Stimulated activated CD8-positive, alpha-beta memory T cell treated with anti-CD3 and anti-CD28 coated beads, Interleukin-15, amount 100 ng/mL, for 24 hours (primary cell): Measurements from ENCODE around the gene HELZ2.

Source experiments
- DNase-seq: peaks from one replicate; pipeline ENCODE4 v3.0.0-alpha.2; 2020; ENCODE audit warnings: low read depth

The HELZ2 gene

GRCh38 chr20:63537525-63538203 is 36.4 kb downstream of the HELZ2 start:
- peak; percentile 87 for DNase-seq

GRCh38 chr20:63536997-63537524 is 37.0 kb downstream of the HELZ2 start, which contains the start of gene PTK6:
Gene PTK6, minus strand, starts transcription at chr20:63537376. Its CDS starts 62 bp downstream, at chr20:63537314.
- no peak for DNase-seq

DNA sequence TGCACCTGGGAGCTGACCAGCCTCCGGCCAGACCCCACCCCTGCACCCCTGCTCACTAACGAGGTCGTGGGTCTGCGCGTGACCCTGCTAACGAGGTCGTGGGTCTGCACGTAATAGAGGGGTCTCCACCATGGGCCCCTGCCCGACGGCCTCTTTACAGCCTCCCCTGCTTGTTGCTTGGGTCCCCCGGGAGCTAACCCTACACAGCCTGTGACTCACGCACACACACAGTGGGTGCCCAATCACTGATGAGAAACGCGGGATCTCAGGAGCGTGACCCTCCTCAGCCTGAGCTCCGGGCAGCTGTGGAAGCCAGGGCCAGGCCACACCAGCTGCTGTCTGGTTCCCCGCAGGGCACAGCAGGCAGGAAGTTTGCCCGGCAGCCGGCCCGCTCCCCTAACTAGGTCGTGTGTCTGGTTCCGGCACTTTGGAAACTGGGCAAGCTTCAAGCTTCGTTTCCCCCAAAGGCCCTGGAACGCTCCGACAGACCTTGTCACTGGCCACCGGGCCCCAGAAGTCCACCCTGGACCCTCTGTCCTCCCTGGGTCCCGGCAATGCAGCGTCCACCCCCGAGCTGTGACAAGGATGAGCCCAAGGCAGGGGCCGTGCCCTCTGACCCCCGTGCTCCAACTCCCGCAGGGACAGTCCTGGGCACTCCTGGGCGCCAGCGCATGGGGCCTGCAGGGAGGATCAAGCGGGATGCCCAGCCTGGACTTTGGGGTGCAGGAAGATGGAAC is 37.6 kb downstream of the HELZ2 start:
- no peak for DNase-seq

DNA sequence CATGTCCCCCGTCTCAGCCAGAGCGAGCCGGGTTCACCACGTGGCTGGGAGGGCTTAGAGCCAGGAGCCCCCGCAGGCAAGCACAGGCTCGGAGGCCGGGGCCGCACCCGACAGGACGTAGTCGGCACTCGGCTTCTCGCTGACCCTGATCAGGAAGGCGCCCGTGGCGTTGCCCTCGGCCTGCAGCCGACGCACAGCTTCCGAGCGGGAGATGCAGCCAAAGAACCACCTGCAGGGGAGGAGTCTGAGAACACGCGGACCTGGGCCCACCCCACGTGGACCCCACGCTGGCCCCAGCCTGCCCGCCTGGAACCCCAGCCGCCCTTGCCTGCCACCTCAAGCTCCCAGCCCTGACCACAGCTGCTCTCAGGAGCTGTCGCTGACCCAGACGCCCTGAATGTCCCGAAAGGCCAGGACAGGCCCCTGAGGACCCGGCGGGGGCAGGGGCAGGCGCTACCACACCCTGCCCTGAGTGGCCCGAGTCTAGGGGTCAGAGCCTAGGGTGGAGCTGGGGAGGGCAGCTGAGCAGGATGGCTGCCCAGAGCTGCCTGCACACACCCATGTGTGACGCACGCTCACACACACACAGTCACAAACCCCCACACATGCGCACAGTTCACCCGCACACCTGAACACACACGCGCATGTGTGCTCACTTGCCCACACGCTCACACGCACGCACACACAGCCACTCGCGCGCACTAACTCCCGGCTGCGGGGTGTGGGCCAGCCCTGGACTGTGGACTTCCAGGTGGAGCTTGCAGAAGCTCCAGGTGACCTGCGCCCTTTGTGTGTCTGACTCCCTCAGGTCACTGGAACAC is 39.0 kb downstream of the HELZ2 start:
- no peak for DNase-seq

DNA sequence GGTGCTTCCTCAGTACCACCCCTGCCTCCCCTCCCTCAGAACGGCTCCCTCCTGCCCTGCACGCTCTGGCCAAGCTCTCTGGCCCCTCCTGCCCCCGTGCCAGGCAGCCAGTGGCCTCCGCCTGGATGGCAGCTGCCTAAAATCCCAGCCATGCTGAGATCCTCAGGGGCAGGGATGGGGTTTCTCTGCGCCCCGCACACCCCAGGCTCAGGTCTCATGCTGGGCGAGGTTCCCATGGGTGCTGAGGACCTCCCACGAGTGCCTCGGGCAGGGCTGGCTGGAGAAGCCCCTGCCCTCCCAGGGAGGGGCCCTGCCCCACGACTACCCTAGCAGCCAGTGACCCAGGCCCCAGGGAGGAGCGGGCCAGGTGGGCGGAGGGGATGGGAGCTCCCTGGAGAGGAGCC is 39.6 kb downstream of the HELZ2 start:
- no peak for DNase-seq

- DNase-seq, result no peak
These were observed 40.1 kb downstream of the HELZ2 start for GRCh38 chr20:63533871-63534393.

DNA sequence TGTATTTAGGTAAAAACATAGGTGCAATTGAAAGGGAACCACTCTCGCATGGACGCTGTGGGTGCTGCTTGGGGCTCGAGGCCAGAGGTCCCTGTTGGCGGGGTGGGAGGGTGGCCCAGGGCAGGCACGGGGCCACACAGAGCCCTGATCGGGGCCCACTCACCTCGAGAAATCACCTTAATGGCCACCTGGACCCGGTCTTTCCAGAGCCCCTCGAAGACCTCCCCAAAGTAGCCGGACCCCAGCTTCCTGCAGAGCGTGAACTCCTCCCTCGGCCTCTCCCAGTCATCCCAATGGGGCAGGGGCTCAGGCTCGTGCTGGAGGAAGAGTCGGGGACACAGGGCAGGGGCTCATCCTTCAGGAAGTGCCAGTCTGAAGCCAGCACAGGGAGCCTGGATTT is 40.7 kb downstream of the HELZ2 start:
- DNase-seq, result no peak

DNA sequence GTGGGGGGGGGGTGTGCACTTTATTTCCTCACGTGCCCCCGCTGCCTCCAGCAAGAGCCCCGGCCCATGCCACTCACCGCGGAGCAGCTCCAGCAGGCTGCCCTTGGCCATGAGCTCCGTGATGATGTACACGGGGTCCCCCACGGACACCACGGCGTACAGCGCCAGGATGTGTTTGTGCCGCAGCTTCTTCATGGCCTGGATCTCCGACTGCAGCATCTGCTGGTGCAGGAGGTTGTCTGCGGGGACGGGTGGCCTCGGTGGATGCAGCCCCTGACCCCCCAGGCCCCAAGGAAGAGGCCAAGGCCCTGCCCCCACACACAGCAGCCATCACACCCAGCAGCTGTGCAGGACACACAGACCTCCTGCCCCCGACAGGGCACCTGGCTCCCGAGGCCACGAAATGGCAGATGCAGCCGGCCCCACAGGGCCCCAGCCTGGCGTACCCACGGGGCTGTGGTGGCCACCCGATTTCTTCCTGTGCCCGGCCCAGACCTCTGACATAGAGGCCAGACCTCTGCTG is 41.5 kb downstream of the HELZ2 start:
- no peak for DNase-seq

- DNase-seq, result no peak
These were observed 42.2 kb downstream of the HELZ2 start for GRCh38 chr20:63531686-63532448.

DNA sequence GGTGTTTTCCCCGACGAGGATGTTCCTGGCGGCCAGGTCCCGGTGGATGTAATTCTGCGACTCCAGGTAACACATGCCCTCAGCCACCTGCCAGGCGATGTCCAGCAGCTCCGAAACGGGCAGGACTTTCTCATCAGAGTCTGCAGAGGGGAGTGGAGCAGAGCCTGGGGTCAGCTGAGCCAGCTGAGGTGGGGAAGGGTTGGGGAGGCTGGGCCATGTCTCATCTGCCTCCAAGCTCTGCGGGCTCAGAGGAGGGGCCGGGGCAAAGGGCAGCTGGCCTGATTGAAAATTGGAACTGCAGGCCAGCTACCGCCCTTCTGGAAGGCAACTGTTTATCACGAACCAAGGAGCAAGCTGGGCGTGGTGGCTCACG is 43.3 kb downstream of the HELZ2 start:
- no peak for DNase-seq

- DNase-seq, result no peak
These were observed 43.9 kb downstream of the HELZ2 start for GRCh38 chr20:63529861-63530787.

DNA sequence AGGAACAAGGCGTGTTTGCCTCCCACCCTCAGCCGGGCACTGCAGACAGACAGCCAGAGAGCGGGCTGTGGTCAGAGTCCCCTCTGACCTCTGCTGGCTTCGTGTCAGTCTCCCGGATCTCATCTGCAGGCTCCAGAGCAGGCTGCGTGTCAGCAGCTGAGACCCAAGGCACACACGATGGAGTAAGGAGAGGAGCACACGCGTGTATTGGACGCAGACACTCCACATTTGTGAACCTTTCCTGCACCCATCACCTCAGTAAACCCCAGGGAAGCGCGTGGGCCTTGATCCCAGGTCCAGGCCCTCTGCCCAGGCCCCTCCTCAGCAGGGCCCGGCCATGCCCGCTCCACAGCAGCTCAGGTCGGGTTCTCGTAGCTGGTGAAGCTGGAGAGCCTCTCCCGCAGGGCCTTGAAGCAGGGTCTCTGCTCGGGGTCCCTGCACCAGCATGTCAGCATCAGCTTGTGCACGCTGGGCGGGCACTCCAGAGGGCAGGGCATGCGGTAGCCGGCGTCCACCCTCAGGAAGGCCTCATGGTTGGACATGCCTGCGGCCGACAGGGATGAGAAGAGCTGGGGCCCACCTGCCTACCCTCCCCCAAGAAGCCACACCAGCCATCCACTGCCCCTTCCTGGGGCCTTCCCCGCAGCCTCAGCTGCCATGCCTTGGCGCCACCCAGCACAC is 44.7 kb downstream of the HELZ2 start:
- no peak for DNase-seq

DNA sequence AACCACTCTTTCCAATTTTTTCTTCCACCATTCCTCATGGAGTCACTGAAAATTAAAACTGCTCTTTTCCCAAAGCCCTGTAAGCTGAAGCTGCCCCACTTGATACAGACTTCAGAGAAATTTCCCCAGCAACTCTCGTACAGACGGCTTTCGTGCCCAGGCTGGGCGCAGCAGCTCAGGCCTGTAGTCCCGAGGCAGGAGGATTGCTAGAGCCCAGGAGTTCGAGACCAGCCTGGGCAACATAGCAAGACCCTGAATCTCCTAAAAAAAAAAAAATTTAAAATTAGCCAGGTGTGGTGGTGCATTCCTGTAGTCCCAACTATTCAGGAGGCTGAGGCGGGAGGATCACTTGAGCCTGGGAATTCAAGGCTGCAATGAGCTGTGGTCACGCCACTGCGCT is 46.9 kb downstream of the HELZ2 start:
- DNase-seq, result no peak

- no peak for DNase-seq
These were observed 48.1 kb downstream of the HELZ2 start for GRCh38 chr20:63525971-63526370.

- no peak for DNase-seq
These were observed 48.9 kb downstream of the HELZ2 start for GRCh38 chr20:63525185-63525584.
